Fibroblast of lung (primary cell): Measurements from ENCODE around the gene IGF2R. TPM values are rescaled to one million over a fixed set of nuclear protein-coding genes. Genes with fewer than 3 reads are reported as not detected.
A peak's percentile ranks its signal among the peaks of the same experiment; 100 is the strongest.

Experiments used
- DNase-seq, 2 donors: peaks; one replicate each; pipeline versions ENCODE4 v3.0.0 to v3.0.0-alpha.2; 2010; ENCODE audit warnings: low read depth in 2 of 2
- H2AFZ ChIP-seq: 2 replicates; pipeline ENCODE4 v1.5.1; 2012; ENCODE audit warnings: low read length, control low read depth, inconsistent platforms
- H3K27ac ChIP-seq: 2 replicates; pipeline ENCODE4 v1.5.1; 2011; ENCODE audit warnings: low read length, control low read depth; ENCODE audit not compliant: insufficient read depth
- H3K27me3 ChIP-seq: 2 replicates; pipeline ENCODE4 v1.5.1; 2011; ENCODE audit warnings: mild to moderate bottlenecking, low read length; ENCODE audit not compliant: control insufficient read depth, insufficient read depth
- H3K36me3 ChIP-seq: 2 replicates; pipeline ENCODE4 v1.5.1; 2011; ENCODE audit warnings: low read length; ENCODE audit not compliant: control insufficient read depth, insufficient read depth
- H3K4me1 ChIP-seq: 2 replicates; pipeline ENCODE4 v1.5.1; 2011; ENCODE audit warnings: low read length; ENCODE audit not compliant: control insufficient read depth, insufficient read depth; ENCODE audit errors: extremely low read depth
- H3K4me2 ChIP-seq: 2 replicates; pipeline ENCODE4 v1.5.1; 2011; ENCODE audit warnings: low read length, control low read depth; ENCODE audit not compliant: insufficient read depth; ENCODE audit errors: extremely low read depth
- H3K4me3 ChIP-seq, 4 experiments: fragments of 200-600 bp in 1 of 4; sonication (generic) in 1 of 4; replicated peaks in 1 of 4; 2 replicates each; pipeline ENCODE4 v1.5.1; 2011 to 2016; ENCODE audit warnings: low read length in 4 of 4, low read depth in 3 of 4, mild to moderate bottlenecking in 3 of 4, control low read depth in 2 of 4, inconsistent platforms in 1 of 4, mixed read lengths in 1 of 4; ENCODE audit not compliant: insufficient read depth in 1 of 4; ENCODE audit errors: control extremely low read depth in 1 of 4
- H3K79me2 ChIP-seq: 2 replicates; pipeline ENCODE4 v1.5.1; 2012; ENCODE audit warnings: mild to moderate bottlenecking, low read length, inconsistent platforms; ENCODE audit not compliant: control insufficient read depth, insufficient read depth
- H3K9ac ChIP-seq: 2 replicates; pipeline ENCODE4 v1.5.1; 2011; ENCODE audit warnings: mild to moderate bottlenecking, low read length, control low read depth; ENCODE audit not compliant: insufficient read depth
- H3K9me3 ChIP-seq: 2 replicates; pipeline ENCODE4 v1.5.1; 2012; ENCODE audit warnings: low read depth, low read length; ENCODE audit not compliant: control insufficient read depth, insufficient read depth
- H4K20me1 ChIP-seq: 2 replicates; pipeline ENCODE4 v1.5.1; 2011; ENCODE audit warnings: low read length; ENCODE audit not compliant: control insufficient read depth, insufficient read depth; ENCODE audit errors: extremely low read depth
- CTCF ChIP-seq, 2 donors: IDR thresholded peaks in 1 of 2; conservative IDR thresholded peaks in 1 of 2; 1 replicate in 1 of 2; 2 replicates in 1 of 2; pipeline ENCODE4 v1.5.1; 2011 to 2012; ENCODE audit warnings: low read length in 2 of 2, control low read depth in 1 of 2, inconsistent platforms in 1 of 2, low read depth in 1 of 2, mild to moderate bottlenecking in 1 of 2
- EZH2 ChIP-seq: IDR thresholded peaks from 2 replicates; pipeline ENCODE4 v1.5.1; 2012; ENCODE audit warnings: low read length, control low read depth, mild to moderate bottlenecking; ENCODE audit errors: missing control alignments
- polyA plus RNA-seq, 2 donors: library from polyadenylated mRNA; depleted of rRNA in 1 of 2; stranded (reverse) in 1 of 2; unstranded in 1 of 2; fragments of >200 nt; gene quantifications; 2 replicates each; pipeline ENCODE4 v1.2.1, GENCODE V29; 2011 to 2012; ENCODE audit warnings: missing spikeins in 1 of 2
- total RNA-seq: library from RNA; depleted of rRNA; stranded (reverse); fragments of >200 nt; gene quantifications from 2 replicates; pipeline ENCODE4 v1.2.1, GENCODE V29; 2014

IGF2R gene
- total and polyA plus RNA-seq, 2 donors (not counting 1 experiment from before 2014, with no cell fraction given) = 37.6 to 300 TPM

- H3K9ac ChIP-seq = no peak overlapping the region
- TF ChIP-seq CTCF (conservative IDR thresholded peaks at IDR 0.05 in 1 of 2, IDR thresholded peaks at IDR 0.05 in 1 of 2; ENCODE audit: low read depth in 1 of 2, low read length in 2 of 2) (no peak), EZH2 (no peak)
- H3K36me3 ChIP-seq = no peaks in the 10 kb centered on the region
- no peaks in the 10 kb centered on the region for H3K27me3 ChIP-seq
- peaks cover 84% of the 10 kb centered on the region for H3K79me2 ChIP-seq
- DNase-seq = no peak
- no peak overlapping the region for H2AFZ ChIP-seq
- H4K20me1 ChIP-seq = peaks cover 2% of the 10 kb centered on the region
- H3K4me1 ChIP-seq = peaks cover 37% of the 10 kb centered on the region
- no peak overlapping the region for H3K27ac ChIP-seq
- H3K4me2 ChIP-seq = no peak overlapping the region
- no peak overlapping the region for H3K4me3 ChIP-seq
- H3K9me3 ChIP-seq = no peaks in the 10 kb centered on the region
These were observed 9.0 kb downstream of the IGF2R start for GRCh38 chr6:159977904-159978268.

GRCh38 chr6:159978291-159979135 is 9.6 kb downstream of the IGF2R start:
- H3K27me3 ChIP-seq = no peaks in the 10 kb centered on the region
- H3K4me1 ChIP-seq = peaks cover 39% of the 10 kb centered on the region
- H3K36me3 ChIP-seq = no peaks in the 10 kb centered on the region
- H4K20me1 ChIP-seq = peaks cover 2% of the 10 kb centered on the region
- no peak overlapping the region for H3K4me2 ChIP-seq
- H3K4me3 ChIP-seq = no peak overlapping the region
- H3K79me2 ChIP-seq = peaks cover 85% of the 10 kb centered on the region
- no peak overlapping the region for H2AFZ ChIP-seq
- no peaks in the 10 kb centered on the region for H3K9me3 ChIP-seq
- no peak overlapping the region for H3K9ac ChIP-seq
- H3K27ac ChIP-seq = no peak overlapping the region
- TF ChIP-seq EZH2 = no peak
- no peak for TF ChIP-seq CTCF (conservative IDR thresholded peaks at IDR 0.05 in 1 of 2, IDR thresholded peaks at IDR 0.05 in 1 of 2; ENCODE audit: low read depth in 1 of 2, low read length in 2 of 2)
- peak in 1 of 2 donors; percentile 42 for DNase-seq

GRCh38 chr6:159979136-159979874 is 10.4 kb downstream of the IGF2R start:
- Histone ChIP-seq H3K9ac (no peak overlapping the region), H2AFZ (no peak overlapping the region), H3K36me3 (no peaks in the 10 kb centered on the region), H3K27ac (no peak overlapping the region), H3K27me3 (no peaks in the 10 kb centered on the region), H3K79me2 (peaks cover 89% of the 10 kb centered on the region), H3K4me1 (peaks cover 41% of the 10 kb centered on the region), H3K4me3 (no peak overlapping the region), H3K4me2 (no peak overlapping the region), H4K20me1 (peaks cover 2% of the 10 kb centered on the region), H3K9me3 (no peaks in the 10 kb centered on the region)
- TF ChIP-seq CTCF (conservative IDR thresholded peaks at IDR 0.05 in 1 of 2, IDR thresholded peaks at IDR 0.05 in 1 of 2; ENCODE audit: low read depth in 1 of 2, low read length in 2 of 2) (no peak), EZH2 (no peak)
- peak in 1 of 2 donors; percentile 80 for DNase-seq
